ENCODE results near the gene TMEM37. TPM values are rescaled to one million over a fixed set of nuclear protein-coding genes. Genes with fewer than 3 reads are reported as not detected.
A peak's percentile ranks its signal among the peaks of the same experiment; 100 is the strongest.
"Not testable (repeated sequence)": the region's sequence is repeated elsewhere in the genome, so short reads cannot be mapped to it uniquely, and the experiment has no call there.

The TMEM37 gene
- total RNA-seq, 2 donors from 2014 or later = 1.7 to 6.8 TPM

DNA sequence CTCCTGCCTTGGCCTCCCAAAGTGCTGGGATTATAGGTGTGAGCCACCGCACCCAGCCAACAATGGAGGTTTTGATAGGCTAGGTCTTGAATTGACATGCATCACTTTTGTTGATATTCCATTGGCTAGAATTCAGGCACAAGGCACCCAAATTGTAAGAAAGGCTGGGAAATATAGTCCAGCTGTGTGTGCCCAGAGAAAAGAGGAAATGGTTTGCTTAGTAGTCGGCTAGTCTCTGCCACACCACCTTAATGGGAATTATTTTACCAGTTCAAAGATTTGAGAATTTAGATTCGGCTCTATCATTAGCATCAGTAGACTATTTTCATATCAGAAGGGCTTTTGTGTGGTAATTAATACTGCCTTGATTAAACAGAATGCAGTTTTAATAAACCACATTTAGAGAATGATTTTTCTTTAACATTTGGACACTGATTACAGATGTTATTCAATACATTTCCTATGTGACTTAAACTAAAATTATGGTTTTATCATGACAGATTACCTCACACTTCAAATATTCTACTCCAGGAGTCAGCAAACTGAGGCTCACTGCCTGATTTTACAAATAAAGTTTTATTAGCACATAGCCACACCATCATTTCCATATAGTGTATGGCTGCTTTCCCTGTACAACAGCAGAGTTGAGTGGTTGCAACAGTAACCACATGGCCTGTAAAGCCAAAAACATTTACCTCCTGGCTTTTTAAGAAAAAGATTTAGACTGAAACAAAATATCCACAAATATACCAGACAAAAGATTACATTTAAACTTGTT lies 37.5 kb upstream of the TMEM37 start:
- Histone ChIP-seq H3K36me3 (no peaks in the 10 kb centered on the region), H3K4me1 (replicated peaks) (peaks cover 3% of the 10 kb centered on the region), H3K27me3 (replicated peaks; ENCODE audit: insufficient read depth) (no peaks in the 10 kb centered on the region), H3K27ac (no peak overlapping the region), H3K9me3 (no peaks in the 10 kb centered on the region), H3K4me3 (no peak overlapping the region)
- DNase-seq (ENCODE audit: low spot score) = no peak
- intact Hi-C loops (cut with DNase I) = no loop called here
- TF ChIP-seq POLR2AphosphoS5 (IDR thresholded peaks at IDR 0.05) (no peak), POLR2A (IDR thresholded peaks at IDR 0.05) (no peak)
- TF ChIP-seq, protein P1, sequence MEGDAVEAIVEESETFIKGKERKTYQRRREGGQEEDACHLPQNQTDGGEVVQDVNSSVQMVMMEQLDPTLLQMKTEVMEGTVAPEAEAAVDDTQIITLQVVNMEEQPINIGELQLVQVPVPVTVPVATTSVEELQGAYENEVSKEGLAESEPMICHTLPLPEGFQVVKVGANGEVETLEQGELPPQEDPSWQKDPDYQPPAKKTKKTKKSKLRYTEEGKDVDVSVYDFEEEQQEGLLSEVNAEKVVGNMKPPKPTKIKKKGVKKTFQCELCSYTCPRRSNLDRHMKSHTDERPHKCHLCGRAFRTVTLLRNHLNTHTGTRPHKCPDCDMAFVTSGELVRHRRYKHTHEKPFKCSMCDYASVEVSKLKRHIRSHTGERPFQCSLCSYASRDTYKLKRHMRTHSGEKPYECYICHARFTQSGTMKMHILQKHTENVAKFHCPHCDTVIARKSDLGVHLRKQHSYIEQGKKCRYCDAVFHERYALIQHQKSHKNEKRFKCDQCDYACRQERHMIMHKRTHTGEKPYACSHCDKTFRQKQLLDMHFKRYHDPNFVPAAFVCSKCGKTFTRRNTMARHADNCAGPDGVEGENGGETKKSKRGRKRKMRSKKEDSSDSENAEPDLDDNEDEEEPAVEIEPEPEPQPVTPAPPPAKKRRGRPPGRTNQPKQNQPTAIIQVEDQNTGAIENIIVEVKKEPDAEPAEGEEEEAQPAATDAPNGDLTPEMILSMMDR (IDR thresholded peaks at IDR 0.05) = no peak
- WGBS = 88% methylated on average over 3 of the region's 3 CpGs

DNA sequence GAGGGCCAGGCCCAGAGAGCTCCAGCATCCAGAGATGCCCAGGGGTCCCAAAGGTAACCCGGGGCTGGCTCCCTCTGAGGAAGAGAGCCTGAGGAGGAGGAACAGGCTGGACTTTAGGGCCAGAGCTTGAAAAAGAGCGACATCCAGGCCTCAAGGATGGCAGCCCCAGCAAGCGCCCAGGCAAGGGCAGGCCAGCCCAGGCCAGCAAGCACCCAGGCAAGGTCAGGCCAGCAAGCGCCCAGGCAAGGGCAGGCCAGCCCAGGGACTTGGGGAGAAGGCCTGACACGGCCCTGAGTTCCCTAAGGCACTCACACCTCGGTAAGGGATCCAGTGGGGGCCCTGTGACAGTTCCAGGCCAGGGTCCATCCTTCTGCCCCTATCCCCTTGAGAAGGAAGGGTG lies 34.5 kb upstream of the TMEM37 start:
- H3K27ac ChIP-seq = no peak overlapping the region
- TF ChIP-seq POLR2AphosphoS5 (IDR thresholded peaks at IDR 0.05) (no peak), POLR2A (IDR thresholded peaks at IDR 0.05) (no peak)
- TF ChIP-seq, protein P1 (IDR thresholded peaks at IDR 0.05) = no peak
- H3K4me1 ChIP-seq (replicated peaks) = no peaks in the 10 kb centered on the region
- H3K4me3 ChIP-seq = no peak overlapping the region
- DNase-seq (ENCODE audit: low spot score) = no peak
- 86% methylated on average over 3 of the region's 6 CpGs for WGBS
- H3K9me3 ChIP-seq = no peaks in the 10 kb centered on the region
- intact Hi-C loops (cut with DNase I) = no loop called here
- H3K27me3 ChIP-seq (replicated peaks; ENCODE audit: insufficient read depth) = no peaks in the 10 kb centered on the region
- no peaks in the 10 kb centered on the region for H3K36me3 ChIP-seq

DNA sequence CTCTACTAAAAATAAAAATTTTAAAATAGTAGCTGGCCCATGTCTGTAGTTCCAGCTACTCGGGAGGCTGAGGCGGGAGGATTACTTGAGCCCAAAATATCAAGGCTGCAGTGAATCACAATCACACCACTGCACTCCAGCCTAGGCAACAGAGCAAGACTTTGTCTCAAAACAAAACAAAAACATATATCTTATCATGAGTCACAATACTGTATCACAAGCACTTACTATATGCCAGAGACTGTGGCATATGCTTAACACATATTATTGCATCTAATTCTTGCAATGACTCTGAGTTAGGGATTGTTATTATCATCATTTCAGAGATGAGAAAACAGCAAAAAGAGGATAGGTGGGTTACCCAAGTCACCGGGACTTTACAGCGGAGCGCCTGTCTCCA lies 29.5 kb upstream of the TMEM37 start:
- TF ChIP-seq POLR2AphosphoS5 (IDR thresholded peaks at IDR 0.05) (no peak), POLR2A (IDR thresholded peaks at IDR 0.05) (no peak)
- TF ChIP-seq, protein P1 (IDR thresholded peaks at IDR 0.05) = no peak
- H3K27ac ChIP-seq = no peak overlapping the region
- 86% methylated on average over 5 of the region's 5 CpGs for WGBS

DNA sequence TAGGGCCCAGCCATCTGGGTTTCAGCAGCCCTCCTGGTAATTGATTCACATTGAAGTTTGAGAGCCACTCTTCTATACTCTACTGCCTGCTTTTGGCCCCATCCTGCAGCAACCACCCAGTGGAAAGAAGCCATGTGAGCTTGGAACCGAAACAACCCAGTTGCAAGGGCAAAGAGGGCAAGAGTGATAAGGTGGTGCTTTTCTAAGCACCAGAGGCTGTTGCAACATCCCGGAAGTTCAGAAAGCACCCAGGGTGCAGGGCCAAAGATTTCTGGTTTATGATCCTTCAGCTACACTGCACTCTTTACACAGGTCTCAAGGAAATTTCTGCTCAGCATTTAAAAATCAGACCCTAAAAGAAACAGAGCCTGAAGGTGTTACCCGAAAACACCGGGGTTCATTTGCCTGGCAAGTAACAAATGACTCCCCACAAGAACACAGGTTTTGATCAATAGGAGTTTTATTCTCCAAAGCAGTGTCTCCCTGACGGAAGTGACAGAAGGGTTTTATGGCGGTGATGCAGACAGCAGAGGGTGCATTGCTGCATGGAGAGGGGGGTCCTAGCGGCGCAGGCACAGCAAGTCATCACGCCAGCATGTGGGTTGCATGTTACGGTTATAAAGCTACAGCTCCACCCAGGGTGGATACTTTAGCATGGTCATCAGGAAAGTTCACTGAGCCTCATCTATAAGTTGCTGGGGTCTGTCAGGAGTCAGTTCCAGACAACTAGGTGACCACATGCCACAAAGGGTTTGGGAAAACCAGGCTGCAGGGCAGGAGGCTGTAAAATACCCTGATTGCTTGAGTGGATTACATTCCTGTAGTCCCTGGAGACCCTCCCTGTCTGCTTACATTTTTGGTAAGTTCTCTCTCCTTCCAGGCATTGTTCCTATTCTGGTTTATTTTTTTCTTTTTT lies 28.8 kb upstream of the TMEM37 start:
- DNase-seq (ENCODE audit: low spot score) = peak; percentile 22
- Histone ChIP-seq H3K27me3 (replicated peaks; ENCODE audit: insufficient read depth) (no peaks in the 10 kb centered on the region), H3K36me3 (no peaks in the 10 kb centered on the region), H3K4me3 (no peak overlapping the region), H3K4me1 (replicated peaks) (no peaks in the 10 kb centered on the region), H3K9me3 (no peaks in the 10 kb centered on the region), H3K27ac (no peak overlapping the region)
- WGBS = 59% methylated on average over 10 of the region's 10 CpGs
- TF ChIP-seq, protein P1 (IDR thresholded peaks at IDR 0.05) = no peak
- no peak for TF ChIP-seq POLR2A (IDR thresholded peaks at IDR 0.05)
- TF ChIP-seq POLR2AphosphoS5 (IDR thresholded peaks at IDR 0.05) = peak; percentile 34
- intact Hi-C loops (cut with DNase I) = no loop called here

More for the DNA sequence above, 29.5 kb upstream of the TMEM37 start:
- H3K9me3 ChIP-seq = no peaks in the 10 kb centered on the region
- H3K27me3 ChIP-seq (replicated peaks; ENCODE audit: insufficient read depth) = no peaks in the 10 kb centered on the region
- no peak for DNase-seq (ENCODE audit: low spot score)
- no peaks in the 10 kb centered on the region for H3K4me1 ChIP-seq (replicated peaks)
- no peak overlapping the region for H3K4me3 ChIP-seq
- no peaks in the 10 kb centered on the region for H3K36me3 ChIP-seq
- intact Hi-C loops (cut with DNase I) = no loop called here

DNA sequence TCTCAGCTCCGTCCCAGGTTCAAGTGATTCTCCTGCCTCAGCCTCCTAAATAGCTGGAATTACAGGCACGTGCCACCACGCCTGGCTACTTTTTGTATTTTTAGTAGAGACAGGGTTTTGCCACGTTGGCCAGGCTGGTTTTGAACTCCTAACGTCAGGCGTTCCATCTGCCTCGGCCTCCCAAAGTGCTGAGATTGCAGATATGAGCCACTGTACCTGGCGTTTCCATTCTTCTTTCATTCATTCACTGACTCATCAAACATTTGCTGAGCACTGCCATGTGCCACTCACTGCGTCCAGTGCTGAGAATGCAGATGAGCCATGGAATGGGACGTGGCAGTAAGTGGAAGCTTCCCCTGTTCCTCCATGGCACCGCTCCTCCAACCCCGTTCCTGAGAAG lies 28.0 kb upstream of the TMEM37 start:
- H3K27ac ChIP-seq; H3K4me3 ChIP-seq; H3K4me1 ChIP-seq (replicated peaks); H3K36me3 ChIP-seq; H3K9me3 ChIP-seq; DNase-seq (ENCODE audit: low spot score); intact Hi-C loops (cut with DNase I); H3K27me3 ChIP-seq (replicated peaks; ENCODE audit: insufficient read depth): not testable (repeated sequence)
- WGBS = 78% methylated on average over 12 of the region's 12 CpGs
